Measurements from ENCODE around the gene SNAPC2. TPM values are rescaled to one million over a fixed set of nuclear protein-coding genes. Genes with fewer than 3 reads are reported as not detected.

The SNAPC2 gene
- polyA plus RNA-seq, 1 of the 3 experiments (the other 2 are of a cell fraction): 38.7 TPM

DNA sequence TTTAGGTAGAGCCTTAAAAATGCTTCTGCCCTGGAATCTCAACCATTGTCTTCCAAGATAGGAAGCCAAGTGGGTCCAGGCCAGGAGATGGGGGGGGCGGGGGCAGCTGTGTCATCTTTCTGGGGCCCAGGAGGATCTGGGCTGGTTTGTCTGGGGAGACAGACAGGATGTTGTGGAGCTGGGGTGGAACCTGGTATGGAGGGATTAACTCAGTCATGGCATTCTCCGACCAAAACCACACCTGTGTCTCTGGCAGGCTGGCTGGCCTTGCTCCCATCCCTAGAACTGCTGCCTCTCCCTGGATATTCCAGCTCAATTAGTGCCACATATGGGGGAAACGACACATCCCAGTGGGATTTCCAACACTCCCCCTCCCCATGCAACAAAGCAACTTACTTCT is 19.2 kb upstream of the SNAPC2 start:
- H3K27ac ChIP-seq (ENCODE audit: low read depth in 2 of 2, low read length in 1 of 2): no peak overlapping the region
- TF ChIP-seq USF2 (IDR thresholded peaks at IDR 0.05; ENCODE audit: borderline replicate concordance, low read depth, low read length) (no peak), RFX5 (IDR thresholded peaks at IDR 0.05; ENCODE audit: low read length) (no peak), MXI1 (IDR thresholded peaks at IDR 0.05; ENCODE audit: low read depth, low read length) (no peak), EZH2phosphoT487 (IDR thresholded peaks at IDR 0.05; ENCODE audit: borderline replicate concordance, low read depth) (no peak), TAF1 (IDR thresholded peaks at IDR 0.05; ENCODE audit: borderline replicate concordance, low read depth, low read length) (no peak), SMC3 (IDR thresholded peaks at IDR 0.05; ENCODE audit: low read depth, low read length) (no peak), CTCF (IDR thresholded peaks at IDR 0.05) (no peak), FOSL2 (IDR thresholded peaks at IDR 0.05; ENCODE audit: borderline replicate concordance, low read depth) (no peak), REST (IDR thresholded peaks at IDR 0.05; ENCODE audit: low read depth, low read length) (no peak), GATA2 (CRISPR knock-in tag; IDR thresholded peaks at IDR 0.05) (no peak), JUND (IDR thresholded peaks at IDR 0.05) (no peak)
- TF ChIP-seq, protein P1, sequence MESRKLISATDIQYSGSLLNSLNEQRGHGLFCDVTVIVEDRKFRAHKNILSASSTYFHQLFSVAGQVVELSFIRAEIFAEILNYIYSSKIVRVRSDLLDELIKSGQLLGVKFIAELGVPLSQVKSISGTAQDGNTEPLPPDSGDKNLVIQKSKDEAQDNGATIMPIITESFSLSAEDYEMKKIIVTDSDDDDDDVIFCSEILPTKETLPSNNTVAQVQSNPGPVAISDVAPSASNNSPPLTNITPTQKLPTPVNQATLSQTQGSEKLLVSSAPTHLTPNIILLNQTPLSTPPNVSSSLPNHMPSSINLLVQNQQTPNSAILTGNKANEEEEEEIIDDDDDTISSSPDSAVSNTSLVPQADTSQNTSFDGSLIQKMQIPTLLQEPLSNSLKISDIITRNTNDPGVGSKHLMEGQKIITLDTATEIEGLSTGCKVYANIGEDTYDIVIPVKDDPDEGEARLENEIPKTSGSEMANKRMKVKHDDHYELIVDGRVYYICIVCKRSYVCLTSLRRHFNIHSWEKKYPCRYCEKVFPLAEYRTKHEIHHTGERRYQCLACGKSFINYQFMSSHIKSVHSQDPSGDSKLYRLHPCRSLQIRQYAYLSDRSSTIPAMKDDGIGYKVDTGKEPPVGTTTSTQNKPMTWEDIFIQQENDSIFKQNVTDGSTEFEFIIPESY (IDR thresholded peaks at IDR 0.05; ENCODE audit: borderline replicate concordance, low read depth): no peak
- ChIA-PET CTCF (interaction anchor here (0.5 to 1.6 kb wide), 3 partner anchors 22 to 48 kb away, joined by 4 to 12 read pairs (median 4); no protein-coding TSS in a partner anchor), POLR2A (interaction anchor here (1.1 kb wide), 1 partner anchor 16 kb away, joined by 3 read pairs; no protein-coding TSS in a partner anchor)
- no peak for DNase-seq
- H2AFZ ChIP-seq (ENCODE audit: low read depth): no peak overlapping the region
- H3F3A ChIP-seq (replicated peaks; ENCODE audit: insufficient read depth): no peaks in the 10 kb centered on the region
- no peaks in the 10 kb centered on the region for H3K9me2 ChIP-seq
- 100% methylated on average over 2 of the region's 3 CpGs for WGBS (ENCODE audit: low lambda C conversion rate)
- H3K9me3 ChIP-seq: no peaks in the 10 kb centered on the region
- no peak overlapping the region for H3K4me2 ChIP-seq
- H3K9ac ChIP-seq: no peak overlapping the region
- H4K20me1 ChIP-seq (ENCODE audit: insufficient read depth): peaks cover 16% of the 10 kb centered on the region
- H3K36me3 ChIP-seq (replicated peaks in 1 of 2; ENCODE audit: control insufficient read depth in 1 of 2, insufficient read depth in 2 of 2, low read length in 1 of 2): peaks cover 0 to 3% of the 10 kb centered on the region in 2 experiments
- no peak overlapping the region for H3K4me3 ChIP-seq (ENCODE audit: low read depth in 2 of 2, low read length in 1 of 2)
- H3K4me1 ChIP-seq (ENCODE audit: control insufficient read depth in 1 of 2, insufficient read depth in 2 of 2, low read depth in 1 of 2, low read length in 1 of 2): peaks cover 0 to 19% of the 10 kb centered on the region in 2 experiments; a peak in 2 of 4 replicates
- H3K27me3 ChIP-seq (ENCODE audit: insufficient read depth): no peaks in the 10 kb centered on the region
- H3K79me2 ChIP-seq (ENCODE audit: insufficient read depth): peaks cover 19% of the 10 kb centered on the region
